ENCODE measurements around the gene MAGI1. TPM values are rescaled to one million over a fixed set of nuclear protein-coding genes. Genes with fewer than 3 reads are reported as not detected.

Gene MAGI1
- total RNA-seq, 4 donors from 2014 or later: 17.2 to 40.8 (median 28.1) TPM

DNA sequence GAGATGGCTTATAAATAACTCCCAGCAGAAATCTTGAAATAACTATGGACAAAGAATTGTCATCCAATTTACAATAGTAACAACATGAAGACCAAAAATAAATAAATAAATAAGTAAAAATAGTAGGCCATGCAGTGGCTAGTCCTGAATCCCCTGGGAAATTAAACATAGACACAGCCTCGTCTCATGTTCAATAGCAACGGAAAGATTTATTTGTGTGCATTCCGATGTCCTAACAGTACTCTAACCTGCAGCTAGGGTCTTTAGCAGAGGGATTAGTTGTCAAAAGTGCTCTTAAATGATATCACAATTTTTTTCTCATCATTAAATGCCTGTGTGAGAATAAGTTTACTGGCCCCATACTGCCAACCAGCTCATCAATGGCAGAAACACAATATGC is 474.2 kb downstream of the MAGI1 start:
- ATAC-seq: no peak
- no peak for TF ChIP-seq CTCF (IDR thresholded peaks at IDR 0.05)
- TF ChIP-seq POLR2A (IDR thresholded peaks at IDR 0.05): no peak
- no peak for TF ChIP-seq EP300 (IDR thresholded peaks at IDR 0.05)
- no peak for TF ChIP-seq POLR2AphosphoS5 (IDR thresholded peaks at IDR 0.05)
- 84 to 94% methylated on average over 3 of the region's 3 CpGs for WGBS, 2 donors (ENCODE audit: low coverage in 1 of 2)
- Histone ChIP-seq H3K9me3 (no peaks in the 10 kb centered on the region), H3K36me3 (no peaks in the 10 kb centered on the region), H3K27ac (no peak overlapping the region), H3K27me3 (no peaks in the 10 kb centered on the region), H3K4me3 (no peak overlapping the region), H3K4me1 (peaks cover 0 to 18% (median 0%) of the 10 kb centered on the region in 3 donors)

GRCh38 chr3:65563861-65564260 is 474.9 kb downstream of the MAGI1 start:
- ATAC-seq: no peak

DNA sequence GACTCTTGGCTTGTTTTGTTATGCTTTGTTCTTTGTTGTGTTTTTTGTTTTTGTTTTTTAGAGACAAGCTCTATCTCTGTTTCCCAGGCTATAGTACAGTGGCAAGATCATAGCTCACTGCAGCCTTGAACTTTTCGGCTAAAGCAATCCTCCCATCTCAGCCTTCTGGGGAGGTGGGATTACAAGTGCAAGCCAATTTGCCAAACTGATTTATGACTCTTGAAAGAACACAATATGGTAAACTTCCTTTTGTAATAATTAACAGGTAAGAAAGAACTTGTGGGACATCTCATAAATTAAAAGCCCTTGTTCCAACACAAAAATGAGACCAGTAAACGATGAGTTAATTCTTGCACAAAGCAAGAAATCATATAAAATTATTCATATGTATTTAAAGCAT is 476.3 kb downstream of the MAGI1 start:
- no peak for ATAC-seq
- H3K27me3 ChIP-seq: no peaks in the 10 kb centered on the region
- H3K27ac ChIP-seq: no peak overlapping the region
- no peaks in the 10 kb centered on the region for H3K36me3 ChIP-seq
- TF ChIP-seq CTCF (IDR thresholded peaks at IDR 0.05): no peak
- no peak for TF ChIP-seq POLR2AphosphoS5 (IDR thresholded peaks at IDR 0.05)
- no peak for TF ChIP-seq POLR2A (IDR thresholded peaks at IDR 0.05)
- TF ChIP-seq EP300 (IDR thresholded peaks at IDR 0.05): no peak
- no peak overlapping the region for H3K4me3 ChIP-seq
- no peaks in the 10 kb centered on the region for H3K4me1 ChIP-seq
- WGBS, 2 donors (ENCODE audit: low coverage in 1 of 2): 76 to 92% methylated on average over 2 of the region's 2 CpGs
- H3K9me3 ChIP-seq: no peaks in the 10 kb centered on the region

More at GRCh38 chr3:65563861-65564260, 474.9 kb downstream of the MAGI1 start:
- peaks cover 0 to 12% (median 0%) of the 10 kb centered on the region in 3 donors for H3K4me1 ChIP-seq
- no peaks in the 10 kb centered on the region for H3K27me3 ChIP-seq
- no peaks in the 10 kb centered on the region for H3K36me3 ChIP-seq
- WGBS, 2 donors (ENCODE audit: low coverage in 1 of 2): 68 to 86% methylated on average over 2 to 5 of the region's 5 CpGs
- no peaks in the 10 kb centered on the region for H3K9me3 ChIP-seq
- H3K27ac ChIP-seq: no peak overlapping the region
- TF ChIP-seq POLR2A (IDR thresholded peaks at IDR 0.05) (no peak), CTCF (IDR thresholded peaks at IDR 0.05) (no peak), EP300 (IDR thresholded peaks at IDR 0.05) (no peak), POLR2AphosphoS5 (IDR thresholded peaks at IDR 0.05) (no peak)
- H3K4me3 ChIP-seq: no peak overlapping the region

DNA sequence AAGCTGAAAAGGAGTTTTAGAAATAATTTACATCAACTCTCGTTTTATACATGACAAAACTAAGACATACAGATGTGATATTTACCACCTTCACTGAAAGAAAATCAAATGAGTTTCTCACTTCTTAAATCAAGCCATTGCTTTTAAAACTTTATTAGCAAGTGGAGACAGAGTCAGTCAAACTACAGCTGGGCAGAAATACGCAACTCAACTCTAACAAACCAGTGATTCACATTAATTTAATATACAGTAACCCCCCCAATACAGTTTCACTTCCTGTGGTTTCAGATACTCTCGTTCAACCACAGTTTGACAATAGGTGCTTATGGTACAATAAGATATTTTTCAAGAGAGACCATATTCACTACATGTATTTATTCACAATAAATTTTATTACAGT is 477.1 kb downstream of the MAGI1 start:
- Histone ChIP-seq H3K27me3 (no peaks in the 10 kb centered on the region), H3K4me1 (no peaks in the 10 kb centered on the region), H3K4me3 (no peak overlapping the region), H3K27ac (no peak overlapping the region), H3K9me3 (no peaks in the 10 kb centered on the region), H3K36me3 (no peaks in the 10 kb centered on the region)
- TF ChIP-seq EP300 (IDR thresholded peaks at IDR 0.05) (no peak), POLR2AphosphoS5 (IDR thresholded peaks at IDR 0.05) (no peak), POLR2A (IDR thresholded peaks at IDR 0.05) (no peak), CTCF (IDR thresholded peaks at IDR 0.05) (no peak)
- no peak for ATAC-seq
- 79 to 88% methylated on average over 3 of the region's 3 CpGs for WGBS, 2 donors (ENCODE audit: low coverage in 1 of 2)

DNA sequence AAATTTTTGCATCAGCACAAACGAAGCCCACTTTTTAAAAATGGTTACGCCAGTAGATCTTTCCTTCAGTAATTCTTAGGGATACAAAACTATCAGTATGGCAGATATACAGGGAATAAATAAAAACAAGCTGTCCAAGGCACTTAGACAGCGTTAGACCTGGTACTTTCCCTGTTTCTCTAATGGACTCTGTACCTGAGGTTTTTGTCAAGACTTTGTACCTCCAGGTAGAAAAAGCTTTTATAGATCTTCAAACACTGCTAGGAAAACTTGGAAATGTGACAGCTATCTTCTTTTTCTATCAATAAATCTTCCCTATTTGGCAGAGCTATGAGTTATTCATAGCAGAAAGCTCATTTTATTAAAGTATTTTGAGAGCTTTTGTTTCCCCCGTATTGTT is 477.8 kb downstream of the MAGI1 start:
- WGBS, 2 donors (ENCODE audit: low coverage in 1 of 2): 82 to 84% methylated on average over 4 of the region's 4 CpGs
- TF ChIP-seq CTCF (IDR thresholded peaks at IDR 0.05) (no peak), POLR2A (IDR thresholded peaks at IDR 0.05) (no peak)
- Histone ChIP-seq H3K4me3 (no peak overlapping the region), H3K27me3 (no peaks in the 10 kb centered on the region), H3K9me3 (no peaks in the 10 kb centered on the region), H3K36me3 (no peaks in the 10 kb centered on the region), H3K27ac (no peak overlapping the region), H3K4me1 (no peaks in the 10 kb centered on the region)
- no peak for ATAC-seq
